HG02759 (cell line): Measurements from ENCODE around the gene SH2B2.
"Not testable (repeated sequence)": the region's sequence is repeated elsewhere in the genome, so short reads cannot be mapped to it uniquely, and the experiment has no call there.

ENCODE experiments used
- ATAC-seq: cut with Tn5 transposase; IDR thresholded peaks from one replicate; pipeline ENCODE4 v1.9.1; 2021; ENCODE audit warnings: mild to moderate bottlenecking, moderate library complexity; ENCODE audit not compliant: unreplicated experiment

The SH2B2 gene

DNA sequence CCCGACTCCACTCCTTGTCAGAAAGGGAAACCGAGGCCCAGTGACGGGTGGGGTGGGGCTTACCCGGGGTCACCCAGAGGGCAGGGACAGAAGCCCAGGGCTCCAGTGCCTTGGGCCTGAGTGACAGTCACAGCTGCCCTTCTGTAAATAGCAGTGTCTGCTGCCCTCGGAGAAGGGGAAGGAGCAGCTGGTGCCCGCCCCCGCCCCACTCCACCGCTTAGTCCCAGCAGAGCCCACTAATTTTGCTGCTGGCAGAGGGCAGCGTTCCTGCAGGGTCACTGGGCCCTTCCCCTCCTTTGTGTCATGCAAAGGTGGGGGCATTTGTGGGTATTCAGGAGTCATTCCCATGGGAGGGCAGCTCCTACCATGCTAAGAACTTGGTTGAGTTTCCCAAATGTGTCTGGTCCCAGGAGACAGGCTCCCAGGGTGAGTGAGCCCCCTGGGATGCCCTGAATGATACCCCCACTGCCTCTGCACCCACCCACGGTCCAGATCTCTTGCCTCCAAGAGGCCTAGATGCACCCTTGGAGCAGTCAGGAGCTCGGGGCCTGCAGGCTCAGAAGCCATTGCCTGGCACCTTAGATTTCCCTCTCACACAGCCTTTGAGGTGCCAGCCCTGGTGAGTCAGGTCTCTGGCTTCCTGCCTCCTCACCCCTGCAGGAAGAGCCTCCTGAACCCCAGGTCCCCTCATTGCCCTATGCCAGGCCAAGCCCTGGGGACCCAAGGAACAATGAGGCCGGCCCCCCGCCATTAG lies 17.2 kb downstream of the SH2B2 start:
- no peak for ATAC-seq

- ATAC-seq: no peak
Measured at GRCh38 chr7:102304668-102305067, 18.0 kb downstream of the SH2B2 start.

GRCh38 chr7:102305414-102306268 lies 19.0 kb downstream of the SH2B2 start:
- peak; percentile 46 for ATAC-seq

DNA sequence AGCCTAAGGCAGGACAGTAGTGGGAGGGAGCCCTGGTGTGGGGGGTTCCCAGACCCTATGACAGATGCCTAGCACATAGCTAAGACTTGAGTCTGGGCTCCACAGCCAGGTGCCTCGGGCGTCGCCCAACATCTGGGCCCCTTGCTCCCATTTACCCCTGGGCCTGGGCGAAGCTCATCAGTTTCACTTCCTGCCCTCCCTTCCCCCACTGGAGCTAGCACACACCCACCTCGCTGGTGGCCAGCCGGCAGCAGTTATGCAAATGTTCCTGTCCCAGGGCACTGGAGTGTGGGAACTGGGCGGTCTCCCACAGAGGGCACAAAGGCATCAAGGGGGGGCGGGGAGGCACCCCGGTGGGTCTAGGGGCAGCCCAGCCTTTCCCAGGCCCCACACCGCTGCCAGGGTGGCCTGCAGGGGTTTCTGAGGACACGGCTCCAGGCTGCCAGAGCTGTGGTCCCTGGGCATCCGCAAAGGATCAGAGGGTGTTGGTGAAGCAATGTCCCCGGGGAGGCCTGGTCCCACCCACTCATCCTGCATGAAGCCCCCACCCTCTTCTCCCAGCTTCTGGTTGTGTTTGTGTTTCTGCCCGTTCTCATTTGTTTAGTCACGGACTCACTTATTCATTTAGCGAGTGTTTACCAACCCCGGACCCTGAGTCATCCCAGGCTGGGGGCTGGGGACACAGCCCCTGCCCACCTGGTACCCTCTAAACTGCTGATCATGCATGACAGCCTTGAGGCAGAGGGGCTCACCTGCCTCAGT lies 20.4 kb downstream of the SH2B2 start:
- ATAC-seq: peak; percentile 76

DNA sequence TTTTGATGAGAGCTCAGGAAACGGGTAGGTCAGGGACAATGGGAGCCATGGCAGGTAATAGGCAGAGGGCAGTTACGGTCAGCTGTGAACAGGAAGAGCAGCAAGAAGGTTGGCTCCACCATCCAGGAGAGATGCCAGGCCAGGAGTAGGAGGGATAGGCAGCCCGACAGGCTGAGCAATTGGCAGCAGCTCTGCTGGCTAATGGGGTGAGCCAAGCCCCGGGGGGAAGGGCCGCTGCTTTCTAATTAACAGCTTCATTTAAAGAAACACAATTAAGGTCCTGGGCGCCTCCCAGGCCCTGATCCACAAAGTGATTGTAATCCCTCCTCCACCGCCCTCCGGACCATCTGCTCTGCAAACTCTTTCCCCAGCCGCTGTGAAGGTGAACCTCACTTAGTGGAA lies 23.7 kb downstream of the SH2B2 start:
- no peak for ATAC-seq

DNA sequence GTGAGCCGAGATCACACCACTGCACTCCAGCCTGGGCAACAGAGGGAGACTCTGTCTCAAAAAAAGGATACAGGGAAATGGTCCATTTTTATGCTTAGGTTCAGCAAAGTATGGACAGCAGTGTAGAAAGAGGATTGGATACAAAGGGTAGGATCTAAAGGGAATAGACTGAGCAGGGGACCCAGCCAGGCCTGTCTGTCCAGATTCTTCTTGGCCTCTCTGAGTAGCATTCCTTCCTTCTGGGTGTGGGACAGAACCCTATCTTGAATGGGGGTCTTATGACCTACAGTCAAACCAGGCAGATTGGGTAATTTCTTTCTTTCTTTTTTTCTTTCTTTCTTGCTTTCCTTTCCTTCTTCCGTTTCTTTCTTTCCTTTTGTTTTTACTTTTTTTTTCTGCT lies 25.6 kb downstream of the SH2B2 start:
- no peak for ATAC-seq

GRCh38 chr7:102313997-102314780 lies 27.5 kb downstream of the SH2B2 start:
- no peak for ATAC-seq

DNA sequence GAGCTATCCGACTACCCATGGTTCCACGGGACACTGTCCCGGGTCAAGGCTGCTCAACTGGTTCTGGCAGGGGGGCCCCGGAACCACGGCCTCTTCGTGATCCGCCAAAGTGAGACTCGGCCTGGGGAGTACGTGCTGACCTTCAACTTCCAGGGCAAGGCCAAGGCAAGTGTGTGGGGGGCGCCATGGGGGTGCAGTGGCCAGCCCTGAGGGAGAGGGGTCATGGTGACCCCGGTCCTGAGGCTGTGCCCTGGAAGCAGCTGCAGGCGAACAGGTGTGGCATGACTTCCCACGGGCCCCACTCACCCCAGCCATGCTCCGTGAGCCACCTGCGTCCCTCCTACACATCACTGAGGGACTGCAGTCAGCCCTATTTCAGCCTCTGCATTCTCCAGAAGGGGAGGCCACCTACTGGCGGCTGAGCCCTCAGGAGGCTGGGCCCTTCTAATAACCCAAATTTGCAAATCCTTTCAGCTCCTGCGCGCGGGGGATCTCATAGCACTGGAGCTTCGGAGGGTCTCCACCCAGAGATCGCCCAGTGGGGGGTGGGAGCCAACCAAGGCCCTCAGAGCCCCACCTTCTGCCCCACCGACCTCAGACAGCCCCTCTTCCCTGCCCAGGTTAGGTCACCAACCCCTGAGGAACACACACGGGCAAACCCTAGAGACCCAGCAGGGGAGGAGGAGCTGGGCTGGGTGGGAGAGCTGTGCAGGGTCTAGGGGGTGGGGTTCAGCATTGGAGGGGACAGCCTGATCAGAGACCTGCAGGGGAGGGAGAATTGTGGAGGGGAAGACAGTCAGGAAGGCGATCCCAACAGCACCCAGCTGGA lies 30.8 kb downstream of the SH2B2 start:
- ATAC-seq: no peak

GRCh38 chr7:102318482-102318971 lies 31.9 kb downstream of the SH2B2 start:
- ATAC-seq: no peak

DNA sequence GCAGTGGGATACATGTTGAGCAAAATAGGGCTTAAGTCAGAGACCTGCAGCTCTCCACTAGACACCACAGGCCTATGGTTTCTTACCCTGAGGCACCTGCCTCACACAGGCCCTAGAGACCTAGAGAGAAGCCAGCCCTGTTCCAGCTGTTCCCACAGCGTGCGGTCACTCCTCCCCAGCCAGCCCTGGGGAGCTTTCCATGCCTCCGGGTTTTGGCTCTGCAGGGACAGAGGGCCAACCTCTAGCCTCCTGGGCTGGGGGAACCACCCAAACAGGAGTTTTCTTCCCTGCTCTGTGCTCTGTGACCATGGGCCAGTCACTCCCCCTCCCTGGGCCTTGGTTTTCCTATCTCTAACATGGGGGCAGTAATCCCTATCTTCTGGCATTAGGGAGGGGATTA lies 33.0 kb downstream of the SH2B2 start:
- ATAC-seq: no peak

DNA sequence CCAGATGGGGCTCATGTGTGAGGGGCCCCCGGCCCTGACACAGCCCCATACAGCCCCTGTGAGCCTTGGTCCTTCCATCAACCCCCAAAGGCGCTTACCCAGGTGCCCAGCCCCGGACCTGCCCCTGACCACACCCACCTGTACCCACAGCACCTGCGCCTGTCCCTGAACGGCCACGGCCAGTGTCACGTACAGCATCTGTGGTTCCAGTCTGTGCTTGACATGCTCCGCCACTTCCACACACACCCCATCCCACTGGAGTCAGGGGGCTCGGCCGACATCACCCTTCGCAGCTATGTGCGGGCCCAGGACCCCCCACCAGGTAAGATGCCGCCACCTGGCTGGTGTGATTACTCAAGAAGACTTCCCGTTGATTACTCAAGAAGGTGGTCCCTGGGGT lies 33.5 kb downstream of the SH2B2 start:
- no peak for ATAC-seq

GRCh38 chr7:102320601-102321350 lies 34.1 kb downstream of the SH2B2 start:
- no peak for ATAC-seq

- no peak for ATAC-seq
Measured at GRCh38 chr7:102321351-102322201, 34.9 kb downstream of the SH2B2 start.

GRCh38 chr7:102322202-102322715 lies 35.6 kb downstream of the SH2B2 start:
- no peak for ATAC-seq

DNA sequence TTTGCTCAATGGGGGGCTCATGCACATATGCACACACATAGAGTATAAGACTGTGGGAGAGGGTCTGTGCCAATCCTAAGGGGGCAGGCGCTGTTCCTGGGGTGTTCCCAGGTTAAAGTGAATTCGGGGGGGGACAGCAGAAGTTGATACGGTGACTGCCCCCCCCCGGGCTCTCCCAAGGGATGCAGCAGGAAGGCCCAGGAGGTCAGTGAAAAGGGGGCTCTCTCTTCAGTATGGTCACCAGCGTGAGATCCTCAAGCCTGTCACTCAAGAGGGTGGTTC lies 37.2 kb downstream of the SH2B2 start:
- no peak for ATAC-seq

- not testable (repeated sequence) for ATAC-seq
Measured at GRCh38 chr7:102325106-102325505, 38.4 kb downstream of the SH2B2 start.

DNA sequence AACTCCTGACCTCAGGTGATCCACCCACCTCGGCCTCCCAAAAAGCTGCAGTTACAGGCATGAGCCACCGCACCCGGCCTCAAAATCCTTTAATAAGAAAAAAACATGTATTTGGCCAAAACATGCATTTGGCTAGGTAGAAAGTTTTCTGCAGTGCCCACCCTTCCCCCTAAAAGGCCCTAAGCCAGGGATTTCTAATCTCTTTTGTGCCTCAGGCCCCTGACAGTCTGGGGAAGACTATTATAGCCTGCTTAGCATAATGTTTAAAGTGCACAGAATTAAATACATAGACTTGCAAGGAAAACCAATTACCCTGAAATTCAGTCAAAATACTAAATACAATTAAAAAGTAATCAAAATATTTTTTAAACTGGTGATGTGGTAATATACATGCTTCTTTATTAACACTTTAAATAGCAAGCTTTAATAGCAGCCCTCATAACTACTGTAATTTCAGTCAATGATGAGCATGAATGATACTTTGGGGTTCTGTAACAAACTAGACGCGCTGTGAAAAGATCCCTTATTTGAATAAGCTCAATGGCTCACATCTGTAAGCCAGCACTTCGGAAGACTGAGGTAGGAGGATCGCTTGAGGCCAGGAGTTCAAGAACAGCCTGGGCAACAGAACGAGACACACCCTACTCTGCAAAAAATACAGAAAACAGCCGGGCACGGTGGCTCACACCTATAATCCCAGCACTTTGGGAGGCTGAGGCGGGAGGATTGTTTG lies 39.7 kb downstream of the SH2B2 start:
- no peak for ATAC-seq
